Kidney (tissue), 14 donors: ENCODE measurements around the gene TMEM17. TPM values are rescaled to one million over a fixed set of nuclear protein-coding genes. Genes with fewer than 3 reads are reported as not detected.
A peak's percentile ranks its signal among the peaks of the same experiment; 100 is the strongest.

ENCODE experiments used
- DNase-seq, 5 donors: peaks; one replicate each; pipeline ENCODE4 v3.0.0-alpha.2; 2013 to 2020
- FAIRE-seq: peaks from 2 replicates; lab custom pipeline; 2012; peaks lifted over from hg19 to GRCh38; lab: Jason Lieb, UNC
- H3K27ac ChIP-seq, 2 donors: one replicate each; pipeline ENCODE4 v1.7.0; 2013; ENCODE audit warnings: low read depth in 2 of 2, low read length in 2 of 2, inconsistent platforms in 1 of 2
- H3K27me3 ChIP-seq: one replicate; pipeline ENCODE4 v1.7.1; 2013; ENCODE audit warnings: low read length, inconsistent platforms; ENCODE audit not compliant: control insufficient read depth, insufficient read depth
- H3K36me3 ChIP-seq, 3 donors: one replicate each; pipeline versions ENCODE4 v1.7.0 to v1.7.1; 2013; ENCODE audit warnings: low read length in 3 of 3, control low read depth in 1 of 3, inconsistent platforms in 1 of 3; ENCODE audit not compliant: insufficient read depth in 3 of 3, control insufficient read depth in 2 of 3
- H3K4me1 ChIP-seq, 3 donors: one replicate each; pipeline versions ENCODE4 v1.7.0 to v1.7.1; 2013; ENCODE audit warnings: low read length in 3 of 3, inconsistent platforms in 1 of 3, low read depth in 1 of 3; ENCODE audit not compliant: control insufficient read depth in 2 of 3, insufficient read depth in 2 of 3
- H3K4me3 ChIP-seq, 3 donors: one replicate each; pipeline versions ENCODE4 v1.7.0 to v1.8.1; 2013; ENCODE audit warnings: low read length in 3 of 3, control low read depth in 1 of 3, inconsistent platforms in 1 of 3
- H3K9ac ChIP-seq, 3 donors: one replicate each; pipeline versions ENCODE4 v1.7.0 to v1.7.1; 2013; ENCODE audit warnings: low read length in 3 of 3, control low read depth in 1 of 3, inconsistent platforms in 1 of 3
- H3K9me3 ChIP-seq, 3 donors: one replicate each; pipeline versions ENCODE4 v1.7.0 to v1.7.1; 2013; ENCODE audit warnings: low read length in 3 of 3, control low read depth in 1 of 3, inconsistent platforms in 1 of 3; ENCODE audit not compliant: control insufficient read depth in 2 of 3, insufficient read depth in 1 of 3
- intact Hi-C: fragments of 100-400 bp; cut with DNase I; formaldehyde crosslinking; loops from one replicate; pipeline ENCODE4 v1.11.1; 2022
- polyA plus RNA-seq: library from polyadenylated mRNA; stranded (reverse); fragments of 350-450 nt; fragmentation: Illumina TruSeq; extraction: RNeasy Lipid Tissue Mini Kit (QIAGEN cat#74804); gene quantifications from one replicate; pipeline ENCODE4 v1.2.3, GENCODE V29; 2014; ENCODE audit warnings: low read depth, low replicate concordance; ENCODE audit not compliant: insufficient read depth
- total RNA-seq: library from RNA; stranded (reverse); fragmentation: NEBNext Ultra II Directional; extraction: Animal tissue kit (Norgen Biotek cat#: 25700); gene quantifications from one replicate; pipeline ENCODE4 v1.2.1, GENCODE V29; 2021
- TF ChIP-seq, protein P1 (sequence below): IDR thresholded peaks from 3 replicates; pipeline ENCODE4 v1.5.1; 2012; ENCODE audit warnings: mild to moderate bottlenecking, moderate library complexity, borderline replicate concordance; ENCODE audit not compliant: insufficient read depth; ENCODE audit errors: extremely low read depth
- donor health status: control.
- donor health status: control.
- donor health status: control.
- donor health status: control.
- donor health status: control.
- donor health status: DM: yes; HTN: yes; CAD: no.
- donor health status: Normal renal cell carcinoma (clear cell type).

Gene TMEM17
- total and polyA plus RNA-seq, 2 donors from 2014 or later = 3.2 to 4.2 TPM

DNA sequence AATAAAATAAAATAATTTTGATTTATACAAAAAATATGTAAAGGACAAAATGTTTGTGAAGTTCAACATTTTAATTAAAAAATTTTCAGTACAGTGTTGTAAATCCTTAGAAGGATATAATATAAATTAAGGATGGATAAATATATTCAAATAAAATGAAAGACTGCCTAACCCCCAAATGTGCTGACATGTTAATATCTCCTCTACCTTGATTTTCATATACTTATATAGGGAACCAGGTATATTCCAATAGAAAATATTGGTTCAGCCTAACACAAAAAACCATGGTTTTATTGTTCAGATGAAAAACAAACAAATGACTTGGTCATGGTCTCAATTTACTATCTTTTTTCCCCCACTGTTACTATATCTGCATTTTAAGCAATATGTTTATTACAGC lies 7.3 kb downstream of the TMEM17 start:
- Histone ChIP-seq H3K4me1 (no peaks in the 10 kb centered on the region), H3K36me3 (no peaks in the 10 kb centered on the region), H3K27me3 (no peaks in the 10 kb centered on the region), H3K9ac (no peak overlapping the region), H3K4me3 (no peak overlapping the region), H3K9me3 (no peaks in the 10 kb centered on the region), H3K27ac (no peak overlapping the region)
- no peak for DNase-seq
- intact Hi-C loops = no loop called here
- FAIRE-seq = no peak
- TF ChIP-seq, protein P1, sequence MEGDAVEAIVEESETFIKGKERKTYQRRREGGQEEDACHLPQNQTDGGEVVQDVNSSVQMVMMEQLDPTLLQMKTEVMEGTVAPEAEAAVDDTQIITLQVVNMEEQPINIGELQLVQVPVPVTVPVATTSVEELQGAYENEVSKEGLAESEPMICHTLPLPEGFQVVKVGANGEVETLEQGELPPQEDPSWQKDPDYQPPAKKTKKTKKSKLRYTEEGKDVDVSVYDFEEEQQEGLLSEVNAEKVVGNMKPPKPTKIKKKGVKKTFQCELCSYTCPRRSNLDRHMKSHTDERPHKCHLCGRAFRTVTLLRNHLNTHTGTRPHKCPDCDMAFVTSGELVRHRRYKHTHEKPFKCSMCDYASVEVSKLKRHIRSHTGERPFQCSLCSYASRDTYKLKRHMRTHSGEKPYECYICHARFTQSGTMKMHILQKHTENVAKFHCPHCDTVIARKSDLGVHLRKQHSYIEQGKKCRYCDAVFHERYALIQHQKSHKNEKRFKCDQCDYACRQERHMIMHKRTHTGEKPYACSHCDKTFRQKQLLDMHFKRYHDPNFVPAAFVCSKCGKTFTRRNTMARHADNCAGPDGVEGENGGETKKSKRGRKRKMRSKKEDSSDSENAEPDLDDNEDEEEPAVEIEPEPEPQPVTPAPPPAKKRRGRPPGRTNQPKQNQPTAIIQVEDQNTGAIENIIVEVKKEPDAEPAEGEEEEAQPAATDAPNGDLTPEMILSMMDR = no peak

DNA sequence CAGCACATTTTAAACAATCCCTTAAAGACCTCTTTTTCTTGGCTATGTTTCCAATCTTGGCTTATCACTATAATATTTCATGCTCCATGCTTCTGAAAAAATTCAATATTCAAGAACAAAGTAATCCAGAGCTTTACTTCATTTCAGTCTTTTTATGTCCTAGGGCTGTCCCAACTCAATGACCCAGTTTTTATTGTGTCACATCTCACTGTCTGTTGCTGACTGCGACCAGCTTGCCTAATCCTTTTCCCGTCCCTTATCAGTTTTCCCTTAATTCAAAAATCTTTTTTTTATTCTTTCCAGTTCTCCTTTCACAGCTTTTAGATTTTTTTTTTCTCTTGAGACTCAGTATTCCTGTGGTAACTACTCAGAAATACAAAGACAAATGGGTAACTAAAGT lies 10.2 kb downstream of the TMEM17 start:
- no peaks in the 10 kb centered on the region for H3K4me1 ChIP-seq
- H3K9ac ChIP-seq = no peak overlapping the region
- H3K27me3 ChIP-seq = no peaks in the 10 kb centered on the region
- no peak overlapping the region for H3K4me3 ChIP-seq
- H3K27ac ChIP-seq = no peak overlapping the region
- TF ChIP-seq, protein P1 = no peak
- no peaks in the 10 kb centered on the region for H3K36me3 ChIP-seq
- DNase-seq (peak in 1 of 5 donors; percentile 66), FAIRE-seq (no peak)
- intact Hi-C loops = no loop called here
- H3K9me3 ChIP-seq = no peaks in the 10 kb centered on the region

GRCh38 chr2:62492048-62492447 lies 13.9 kb downstream of the TMEM17 start:
- Histone ChIP-seq H3K27me3 (no peaks in the 10 kb centered on the region), H3K9ac (no peak overlapping the region), H3K4me3 (no peak overlapping the region), H3K4me1 (peaks cover 2 to 4% (median 3%) of the 10 kb centered on the region in 3 donors), H3K27ac (no peak overlapping the region), H3K9me3 (no peaks in the 10 kb centered on the region), H3K36me3 (no peaks in the 10 kb centered on the region)
- TF ChIP-seq, protein P1 = no peak
- DNase-seq (no peak), FAIRE-seq (no peak)
- intact Hi-C loops = no loop called here

- TF ChIP-seq, protein P1 = no peak
- no peaks in the 10 kb centered on the region for H3K27me3 ChIP-seq
- no peak overlapping the region for H3K9ac ChIP-seq
- no peak for DNase-seq
- intact Hi-C loops = no loop called here
- H3K36me3 ChIP-seq = no peaks in the 10 kb centered on the region
- no peak overlapping the region for H3K27ac ChIP-seq
- H3K4me3 ChIP-seq = no peak overlapping the region
- no peaks in the 10 kb centered on the region for H3K9me3 ChIP-seq
- no peak for FAIRE-seq
- peaks cover 10 to 18% (median 14%) of the 10 kb centered on the region in 3 donors for H3K4me1 ChIP-seq
Observed at GRCh38 chr2:62489702-62490101, 16.3 kb downstream of the TMEM17 start.
